Type B pancreatic cell (in vitro differentiated cells): ENCODE measurements around the gene ZSCAN10. TPM values are rescaled to one million over a fixed set of nuclear protein-coding genes. Genes with fewer than 3 reads are reported as not detected.

Source experiments
- DNase-seq: peaks from one replicate; pipeline ENCODE4 v3.0.0; 2021; ENCODE audit warnings: mixed read lengths; ENCODE audit not compliant: unreplicated experiment; ENCODE audit errors: extremely low spot score
- H3K27ac Mint-ChIP-seq: 2 replicates; pipeline ENCODE4 v1.8.0; 2021; ENCODE audit warnings: mild to moderate bottlenecking, mixed read lengths
- H3K27me3 Mint-ChIP-seq: 2 replicates; pipeline ENCODE4 v1.8.0; 2021; ENCODE audit warnings: mixed read lengths
- H3K36me3 Mint-ChIP-seq: 2 replicates; pipeline ENCODE4 v1.8.0; 2021; ENCODE audit warnings: mixed read lengths
- H3K4me1 Mint-ChIP-seq: one replicate; pipeline ENCODE4 v1.8.0; 2021; ENCODE audit warnings: mixed read lengths; ENCODE audit not compliant: unreplicated experiment
- H3K4me3 Mint-ChIP-seq: 2 replicates; pipeline ENCODE4 v1.8.0; 2021; ENCODE audit warnings: mild to moderate bottlenecking, mixed read lengths
- H3K9me3 Mint-ChIP-seq: 2 replicates; pipeline ENCODE4 v1.8.0; 2021; ENCODE audit warnings: mixed read lengths
- total RNA-seq: library from RNA; stranded (reverse); gene quantifications from 2 replicates; pipeline ENCODE4 v1.2.1, GENCODE V29; 2021; ENCODE audit warnings: low replicate concordance
- TF ChIP-seq, protein P1 (sequence below): fragments of 200-600 bp; sonication (generic); conservative IDR thresholded peaks from 2 replicates; pipeline ENCODE4 v1.5.0; 2021; ENCODE audit warnings: antibody characterized with exemption, mild to moderate bottlenecking

The ZSCAN10 gene
- total RNA-seq, 1 donor from 2014 or later, result not detected

DNA sequence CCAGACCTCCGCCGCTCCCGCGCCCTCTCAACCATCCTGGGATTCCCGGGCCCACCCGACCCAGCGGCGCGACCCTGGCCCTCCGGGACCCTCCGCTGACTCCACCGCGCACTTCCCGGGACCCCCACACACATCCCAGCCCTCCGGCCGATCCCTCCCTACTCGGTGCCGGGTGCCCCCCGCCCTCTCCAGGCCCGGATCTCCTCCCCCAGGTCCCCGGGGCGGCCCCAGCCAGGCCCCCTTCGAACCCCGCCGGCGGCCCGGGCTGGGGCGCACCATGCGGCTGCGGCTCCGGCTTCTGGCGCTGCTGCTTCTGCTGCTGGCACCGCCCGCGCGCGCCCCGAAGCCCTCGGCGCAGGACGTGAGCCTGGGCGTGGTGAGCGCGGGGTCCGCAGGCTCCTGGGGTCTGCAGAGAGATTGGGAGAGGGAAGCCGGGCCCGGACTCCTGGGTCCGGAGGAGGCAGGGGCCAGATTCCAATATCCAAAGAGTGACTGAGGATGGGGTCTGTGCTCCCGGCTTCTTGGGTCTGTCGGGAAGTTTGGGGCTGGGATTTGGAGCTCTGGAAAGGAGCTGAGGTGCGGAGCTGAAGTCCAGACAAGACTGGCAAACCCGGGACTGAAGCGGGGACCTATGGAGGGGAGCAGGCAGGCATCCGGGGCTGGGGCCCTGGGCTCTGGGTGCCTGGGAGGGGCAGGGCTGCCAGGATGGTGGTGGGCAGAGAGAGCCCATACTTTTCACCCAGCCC lies 52.3 kb downstream of the ZSCAN10 start:
- Mint-ChIP-seq H3K4me3 (peak overlapping the region; percentile 65), H3K9me3 (no peaks in the 10 kb centered on the region), H3K27me3 (peaks cover 79% of the 10 kb centered on the region), H3K4me1 (peaks cover 4% of the 10 kb centered on the region), H3K27ac (no peak overlapping the region), H3K36me3 (no peaks in the 10 kb centered on the region)
- TF ChIP-seq, protein P1, sequence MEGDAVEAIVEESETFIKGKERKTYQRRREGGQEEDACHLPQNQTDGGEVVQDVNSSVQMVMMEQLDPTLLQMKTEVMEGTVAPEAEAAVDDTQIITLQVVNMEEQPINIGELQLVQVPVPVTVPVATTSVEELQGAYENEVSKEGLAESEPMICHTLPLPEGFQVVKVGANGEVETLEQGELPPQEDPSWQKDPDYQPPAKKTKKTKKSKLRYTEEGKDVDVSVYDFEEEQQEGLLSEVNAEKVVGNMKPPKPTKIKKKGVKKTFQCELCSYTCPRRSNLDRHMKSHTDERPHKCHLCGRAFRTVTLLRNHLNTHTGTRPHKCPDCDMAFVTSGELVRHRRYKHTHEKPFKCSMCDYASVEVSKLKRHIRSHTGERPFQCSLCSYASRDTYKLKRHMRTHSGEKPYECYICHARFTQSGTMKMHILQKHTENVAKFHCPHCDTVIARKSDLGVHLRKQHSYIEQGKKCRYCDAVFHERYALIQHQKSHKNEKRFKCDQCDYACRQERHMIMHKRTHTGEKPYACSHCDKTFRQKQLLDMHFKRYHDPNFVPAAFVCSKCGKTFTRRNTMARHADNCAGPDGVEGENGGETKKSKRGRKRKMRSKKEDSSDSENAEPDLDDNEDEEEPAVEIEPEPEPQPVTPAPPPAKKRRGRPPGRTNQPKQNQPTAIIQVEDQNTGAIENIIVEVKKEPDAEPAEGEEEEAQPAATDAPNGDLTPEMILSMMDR, result no peak
- peak; percentile 69 for DNase-seq

DNA sequence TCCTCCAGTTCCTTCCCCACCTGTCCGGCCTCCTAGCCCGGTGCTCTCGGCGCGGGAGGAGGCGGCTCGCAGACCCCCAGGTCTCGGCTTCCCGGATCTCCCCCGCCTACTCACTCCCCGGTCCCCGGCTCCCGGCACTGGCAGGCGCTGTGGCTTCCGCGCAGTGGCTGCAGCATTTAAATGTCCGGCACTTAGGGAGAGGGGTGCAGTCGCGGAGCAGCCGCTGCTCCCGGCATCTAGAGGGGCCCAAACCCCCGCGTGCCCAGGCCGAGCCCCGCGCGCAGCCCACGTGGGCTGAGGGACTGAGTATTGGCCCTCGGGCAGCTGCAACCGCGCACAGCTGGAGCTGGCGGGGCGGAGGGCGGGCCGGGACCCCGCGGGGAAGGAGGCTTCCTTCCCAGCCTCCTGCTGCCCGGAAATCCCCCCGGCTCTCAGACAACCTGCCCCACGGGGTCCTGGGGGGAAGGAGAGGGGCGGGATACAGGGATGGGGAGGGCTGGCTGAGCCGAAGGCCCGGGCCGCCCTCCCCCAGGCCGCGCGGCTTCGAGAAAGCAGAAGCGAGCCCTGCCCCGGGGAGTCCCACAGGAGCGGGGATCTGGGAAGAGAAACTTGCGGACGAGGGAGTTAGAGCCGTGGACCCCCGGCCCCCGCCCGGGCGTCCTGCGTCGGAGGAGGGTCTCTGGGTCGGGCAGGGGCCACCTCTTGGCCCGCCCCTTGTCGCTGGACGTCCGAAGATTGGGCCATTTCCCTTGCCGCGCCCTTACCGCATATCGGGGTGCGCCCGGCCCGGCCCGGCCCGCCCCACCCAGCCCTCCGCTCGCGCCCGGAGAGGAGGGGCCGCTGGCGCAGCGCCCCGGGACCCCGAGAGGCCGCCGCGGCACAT lies 53.1 kb downstream of the ZSCAN10 start, which contains the start of gene MMP25:
MMP25 (plus strand) TSS at position 804 of the 883 bp plus-strand sequence. CDS start 357 bp downstream, outside the sequence.
- peak; percentile 73 for DNase-seq
- Mint-ChIP-seq H3K27ac (peak within 1 kb of the TSS; percentile 69), H3K4me1 (peaks cover 4% of the 10 kb centered on the region), H3K27me3 (peaks cover 80% of the 10 kb centered on the region), H3K9me3 (no peaks in the 10 kb centered on the region), H3K36me3 (no peaks in the 10 kb centered on the region), H3K4me3 (peak within 1 kb of the TSS; percentile 82)
- TF ChIP-seq, protein P1, result no peak

DNA sequence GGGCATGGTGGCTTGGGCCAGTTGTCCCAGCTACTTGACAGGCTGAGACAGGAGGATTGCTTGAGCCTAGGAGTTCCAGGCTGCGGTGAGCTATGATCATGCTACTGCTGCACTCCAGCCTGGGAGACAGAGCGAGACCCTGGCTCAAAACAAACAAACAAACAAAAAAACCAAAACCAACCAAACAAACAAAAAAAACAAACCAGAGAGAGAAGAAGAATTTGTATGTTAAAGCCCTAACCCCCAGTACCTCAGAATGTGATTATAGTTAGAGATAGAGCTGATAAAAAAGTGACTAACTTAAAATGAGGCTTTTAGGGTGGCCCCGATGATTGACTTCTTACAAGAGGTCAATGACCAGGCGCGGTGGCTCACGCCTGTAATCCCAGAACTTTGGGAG lies 54.4 kb downstream of the ZSCAN10 start:
- Mint-ChIP-seq H3K4me3 (peak overlapping the region; percentile 82), H3K9me3 (no peaks in the 10 kb centered on the region), H3K36me3 (no peaks in the 10 kb centered on the region), H3K4me1 (peaks cover 4% of the 10 kb centered on the region), H3K27ac (no peak overlapping the region), H3K27me3 (peaks cover 81% of the 10 kb centered on the region)
- TF ChIP-seq, protein P1, result no peak
- no peak for DNase-seq

GRCh38 chr16:3042376-3042775 lies 56.7 kb downstream of the ZSCAN10 start:
- TF ChIP-seq, protein P1, result no peak
- Mint-ChIP-seq H3K4me3 (no peak overlapping the region), H3K9me3 (no peaks in the 10 kb centered on the region), H3K36me3 (no peaks in the 10 kb centered on the region), H3K27ac (no peak overlapping the region), H3K4me1 (peaks cover 4% of the 10 kb centered on the region), H3K27me3 (peaks cover 82% of the 10 kb centered on the region)
- no peak for DNase-seq

GRCh38 chr16:3038896-3039295 lies 60.2 kb downstream of the ZSCAN10 start:
- Mint-ChIP-seq H3K4me1 (no peaks in the 10 kb centered on the region), H3K27me3 (peaks cover 84% of the 10 kb centered on the region), H3K4me3 (no peak overlapping the region), H3K36me3 (no peaks in the 10 kb centered on the region), H3K9me3 (no peaks in the 10 kb centered on the region), H3K27ac (no peak overlapping the region)
- no peak for DNase-seq
- TF ChIP-seq, protein P1, result no peak

Other genes with a start within 250 kb of the ZSCAN10 start
- gene PRSS22, start 241.1 kb downstream of the ZSCAN10 start, total RNA-seq, result 42.5 and 56.8 TPM in 2 replicates
- gene FLYWCH2, start 216.1 kb downstream of the ZSCAN10 start, total RNA-seq, result 43.1 and 45.9 TPM in 2 replicates
- gene FLYWCH1, start 187.4 kb downstream of the ZSCAN10 start, total RNA-seq, result 17.8 and 28.6 TPM in 2 replicates
- gene KREMEN2, start 135.0 kb downstream of the ZSCAN10 start, total RNA-seq, result 4.5 and 7.7 TPM in 2 replicates
- gene PAQR4, start 129.9 kb downstream of the ZSCAN10 start, total RNA-seq, result 18.1 and 23.8 TPM in 2 replicates
- gene PKMYT1, start 118.8 kb downstream of the ZSCAN10 start, total RNA-seq, result 25.1 and 42.3 TPM in 2 replicates
- 0.99 and 3.4 TPM in 2 replicates for gene CLDN9, start 86.4 kb downstream of the ZSCAN10 start, total RNA-seq
- gene CLDN6, start 81.1 kb downstream of the ZSCAN10 start, total RNA-seq, result 98.9 and 243 TPM in 2 replicates
- 24.0 and 55.5 TPM in 2 replicates for gene TNFRSF12A, start 78.9 kb downstream of the ZSCAN10 start, total RNA-seq
- 34.8 and 49.4 TPM in 2 replicates for gene HCFC1R1, start 75.4 kb downstream of the ZSCAN10 start, total RNA-seq
- gene THOC6, start 75.3 kb downstream of the ZSCAN10 start, total RNA-seq, result 40.1 and 50.7 TPM in 2 replicates
- 15.2 and 28.6 TPM in 2 replicates for gene BICDL2, start 62.4 kb downstream of the ZSCAN10 start, total RNA-seq
- gene MMP25, start 52.7 kb downstream of the ZSCAN10 start, total RNA-seq, result 0.14 TPM in 2 replicates
- gene IL32, start 33.7 kb downstream of the ZSCAN10 start, total RNA-seq, result 12.7 and 44.1 TPM in 2 replicates
- gene ZNF205, start 13.3 kb upstream of the ZSCAN10 start, total RNA-seq, result 15.0 and 18.2 TPM in 2 replicates
- 11.6 and 13.3 TPM in 2 replicates for gene ZNF213, start 35.7 kb upstream of the ZSCAN10 start, total RNA-seq
- 0.34 TPM in 1 of 2 replicates, not detected in the other for gene OR1F1, start 88.9 kb upstream of the ZSCAN10 start, total RNA-seq
- 10.5 and 12.4 TPM in 2 replicates for gene ZNF200, start 135.9 kb upstream of the ZSCAN10 start, total RNA-seq
- gene MEFV, start 157.3 kb upstream of the ZSCAN10 start, total RNA-seq, result 0.19 TPM in 1 of 2 replicates, not detected in the other
- gene ZNF263, start 184.2 kb upstream of the ZSCAN10 start, total RNA-seq, result 27.7 and 38.6 TPM in 2 replicates
- gene TIGD7, start 206.1 kb upstream of the ZSCAN10 start, total RNA-seq, result 5.4 and 9.4 TPM in 2 replicates
- gene ZNF75A, start 206.2 kb upstream of the ZSCAN10 start, total RNA-seq, result 41.2 and 50.8 TPM in 2 replicates